ENCODE measurements around the gene PPM1K.

The PPM1K gene

DNA sequence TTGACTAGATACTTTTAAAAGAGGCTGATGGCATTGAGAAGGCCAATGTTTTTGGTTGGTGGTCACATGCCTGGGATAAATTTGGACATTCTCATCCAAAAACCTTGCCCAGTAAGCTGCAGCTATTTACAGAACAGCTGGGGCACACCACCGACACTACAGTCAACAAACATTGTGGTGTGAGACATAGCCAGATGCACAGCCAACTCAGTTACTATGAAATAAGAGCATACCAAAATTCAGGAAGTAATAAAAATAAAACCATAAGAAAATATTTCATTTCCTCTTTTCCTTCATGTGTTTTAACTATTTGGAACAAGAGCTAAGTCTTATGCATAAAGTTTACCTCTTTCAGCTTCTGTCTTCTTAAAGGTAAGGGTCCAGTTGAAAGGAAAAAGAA is 8.8 kb downstream of the PPM1K start:
- Histone ChIP-seq H3K27me3 (ENCODE audit: insufficient read depth, low read length, poor library complexity) (no peaks in the 10 kb centered on the region), H3K79me1 (ENCODE audit: low read length) (peaks cover 7% of the 10 kb centered on the region), H3K36me3 (ENCODE audit: control insufficient read depth, insufficient read depth, low read length) (no peaks in the 10 kb centered on the region), H3K79me2 (ENCODE audit: control insufficient read depth, insufficient read depth, low read length) (no peaks in the 10 kb centered on the region), H2BK15ac (replicated peaks; ENCODE audit: low read depth) (no peak overlapping the region), H3K23ac (ENCODE audit: low read length) (no peak overlapping the region), H3K56ac (ENCODE audit: low read length) (no peak overlapping the region), H3K4me3 (ENCODE audit: low read length) (no peak overlapping the region), H3K27ac (ENCODE audit: low read depth, low read length) (no peak overlapping the region), H2AK5ac (ENCODE audit: low read length) (no peak overlapping the region), H3K4me2 (ENCODE audit: low read length) (no peak overlapping the region), H3K9ac (ENCODE audit: low read length) (no peak overlapping the region), H3K4me1 (ENCODE audit: control insufficient read depth, low read depth, low read length) (no peaks in the 10 kb centered on the region), H2BK5ac (ENCODE audit: low read length) (no peak overlapping the region), H3K18ac (ENCODE audit: low read length) (no peak overlapping the region), H2BK120ac (ENCODE audit: low read depth, low read length) (no peak overlapping the region), H4K5ac (ENCODE audit: low read length) (no peak overlapping the region), H3K4ac (ENCODE audit: low read depth, low read length) (no peak overlapping the region), H4K8ac (ENCODE audit: low read depth, low read length) (no peak overlapping the region)
- DNase-seq: no peak
- no CpG with 5 or more reads among the region's 1 CpG for WGBS (ENCODE audit: extremely low coverage, insufficient coverage, low lambda C conversion rate)

DNA sequence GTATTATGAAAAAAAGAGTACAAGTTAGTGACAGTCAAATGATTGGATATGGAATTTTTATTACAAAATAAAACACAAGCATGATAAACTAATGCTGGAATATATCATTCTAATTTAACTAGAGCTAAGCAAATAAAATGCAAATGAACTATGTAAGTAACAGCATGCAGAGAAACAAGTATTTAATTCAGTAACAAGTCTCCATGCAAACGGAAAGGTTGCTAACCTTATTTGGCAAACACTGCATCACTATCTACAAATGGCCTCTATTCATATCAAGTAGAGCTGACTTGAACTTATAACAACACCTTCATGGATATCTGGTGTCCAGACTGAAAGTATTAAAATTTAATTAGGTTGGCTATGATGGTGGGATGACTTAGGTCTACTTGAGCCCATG is 15.4 kb downstream of the PPM1K start:
- no peak overlapping the region for H3K23ac ChIP-seq (ENCODE audit: low read length)
- no peak overlapping the region for H3K4me3 ChIP-seq (ENCODE audit: low read length)
- no peak overlapping the region for H3K18ac ChIP-seq (ENCODE audit: low read length)
- H3K27me3 ChIP-seq (ENCODE audit: insufficient read depth, low read length, poor library complexity): no peaks in the 10 kb centered on the region
- no peak overlapping the region for H4K8ac ChIP-seq (ENCODE audit: low read depth, low read length)
- H2BK5ac ChIP-seq (ENCODE audit: low read length): no peak overlapping the region
- H3K27ac ChIP-seq (ENCODE audit: low read depth, low read length): no peak overlapping the region
- no peak overlapping the region for H3K4ac ChIP-seq (ENCODE audit: low read depth, low read length)
- H3K4me2 ChIP-seq (ENCODE audit: low read length): no peak overlapping the region
- H4K5ac ChIP-seq (ENCODE audit: low read length): no peak overlapping the region
- peaks cover 2% of the 10 kb centered on the region for H3K36me3 ChIP-seq (ENCODE audit: control insufficient read depth, insufficient read depth, low read length)
- no peak overlapping the region for H3K9ac ChIP-seq (ENCODE audit: low read length)
- H2AK5ac ChIP-seq (ENCODE audit: low read length): no peak overlapping the region
- WGBS (ENCODE audit: extremely low coverage, insufficient coverage, low lambda C conversion rate): no CpG with 5 or more reads among the region's 1 CpG
- H2BK120ac ChIP-seq (ENCODE audit: low read depth, low read length): no peak overlapping the region
- no peak overlapping the region for H3K56ac ChIP-seq (ENCODE audit: low read length)
- DNase-seq: no peak
- H2BK15ac ChIP-seq (replicated peaks; ENCODE audit: low read depth): no peak overlapping the region
- no peaks in the 10 kb centered on the region for H3K79me1 ChIP-seq (ENCODE audit: low read length)
- no peaks in the 10 kb centered on the region for H3K79me2 ChIP-seq (ENCODE audit: control insufficient read depth, insufficient read depth, low read length)
- peaks cover 3% of the 10 kb centered on the region for H3K4me1 ChIP-seq (ENCODE audit: control insufficient read depth, low read depth, low read length)

DNA sequence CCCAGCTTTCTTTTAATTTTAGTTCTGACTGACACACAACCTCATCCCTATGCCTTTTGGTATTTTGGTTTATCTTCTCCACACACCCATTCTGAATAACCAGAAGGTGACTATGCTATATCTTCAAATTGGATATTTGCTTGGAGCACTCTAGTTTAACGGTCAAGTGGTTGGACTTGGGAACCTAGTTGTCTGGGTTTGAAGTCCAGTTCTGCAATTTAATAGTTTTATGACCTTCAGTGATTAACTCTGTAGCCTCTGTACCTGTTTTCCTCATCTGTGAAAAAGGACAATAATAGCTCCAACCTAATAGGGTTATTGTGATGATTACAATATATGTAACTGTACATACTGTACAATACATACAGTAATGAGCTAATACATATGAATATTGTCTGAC is 20.0 kb downstream of the PPM1K start:
- Histone ChIP-seq H4K5ac (ENCODE audit: low read length) (no peak overlapping the region), H4K8ac (ENCODE audit: low read depth, low read length) (no peak overlapping the region), H3K79me1 (ENCODE audit: low read length) (no peaks in the 10 kb centered on the region), H3K27me3 (ENCODE audit: insufficient read depth, low read length, poor library complexity) (no peaks in the 10 kb centered on the region), H3K23ac (ENCODE audit: low read length) (no peak overlapping the region), H3K4me2 (ENCODE audit: low read length) (no peak overlapping the region), H2BK15ac (replicated peaks; ENCODE audit: low read depth) (no peak overlapping the region), H2BK5ac (ENCODE audit: low read length) (no peak overlapping the region), H2AK5ac (ENCODE audit: low read length) (no peak overlapping the region), H3K79me2 (ENCODE audit: control insufficient read depth, insufficient read depth, low read length) (no peaks in the 10 kb centered on the region), H3K56ac (ENCODE audit: low read length) (no peak overlapping the region), H2BK120ac (ENCODE audit: low read depth, low read length) (no peak overlapping the region), H3K27ac (ENCODE audit: low read depth, low read length) (no peak overlapping the region), H3K4ac (ENCODE audit: low read depth, low read length) (no peak overlapping the region), H3K36me3 (ENCODE audit: control insufficient read depth, insufficient read depth, low read length) (peaks cover 2% of the 10 kb centered on the region), H3K4me1 (ENCODE audit: control insufficient read depth, low read depth, low read length) (no peaks in the 10 kb centered on the region), H3K18ac (ENCODE audit: low read length) (no peak overlapping the region), H3K4me3 (ENCODE audit: low read length) (no peak overlapping the region), H3K9ac (ENCODE audit: low read length) (no peak overlapping the region)
- no CpG with 5 or more reads among the region's 1 CpG for WGBS (ENCODE audit: extremely low coverage, insufficient coverage, low lambda C conversion rate)
- no peak for DNase-seq

DNA sequence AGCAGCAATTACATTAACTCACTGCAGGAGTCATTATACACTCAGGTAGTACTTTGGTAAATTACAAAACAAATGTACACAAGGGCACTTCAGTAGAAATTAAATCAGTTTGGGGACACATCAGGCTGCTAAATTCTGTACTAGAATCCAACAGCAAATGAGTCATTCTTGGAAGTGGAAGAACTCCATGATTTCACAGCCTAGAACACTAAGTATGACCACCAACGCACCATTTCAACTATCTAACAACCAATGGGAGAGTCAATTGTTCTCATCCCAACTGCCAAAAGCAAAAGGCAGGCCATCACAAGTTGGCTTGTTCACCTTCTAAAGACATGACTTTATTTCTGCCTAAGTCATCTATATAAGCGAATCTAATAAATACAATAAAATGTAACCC is 26.6 kb downstream of the PPM1K start:
- no peak overlapping the region for H2BK120ac ChIP-seq (ENCODE audit: low read depth, low read length)
- no peak overlapping the region for H4K8ac ChIP-seq (ENCODE audit: low read depth, low read length)
- H3K4me2 ChIP-seq (ENCODE audit: low read length): no peak overlapping the region
- no peak overlapping the region for H2BK15ac ChIP-seq (replicated peaks; ENCODE audit: low read depth)
- H3K4me3 ChIP-seq (ENCODE audit: low read length): no peak overlapping the region
- no peaks in the 10 kb centered on the region for H3K4me1 ChIP-seq (ENCODE audit: control insufficient read depth, low read depth, low read length)
- no peak overlapping the region for H3K23ac ChIP-seq (ENCODE audit: low read length)
- H3K79me2 ChIP-seq (ENCODE audit: control insufficient read depth, insufficient read depth, low read length): no peaks in the 10 kb centered on the region
- no peak overlapping the region for H2BK5ac ChIP-seq (ENCODE audit: low read length)
- H3K36me3 ChIP-seq (ENCODE audit: control insufficient read depth, insufficient read depth, low read length): no peaks in the 10 kb centered on the region
- H3K56ac ChIP-seq (ENCODE audit: low read length): no peak overlapping the region
- DNase-seq: no peak
- no peak overlapping the region for H4K5ac ChIP-seq (ENCODE audit: low read length)
- H3K27me3 ChIP-seq (ENCODE audit: insufficient read depth, low read length, poor library complexity): no peaks in the 10 kb centered on the region
- H3K18ac ChIP-seq (ENCODE audit: low read length): no peak overlapping the region
- no peak overlapping the region for H3K4ac ChIP-seq (ENCODE audit: low read depth, low read length)
- WGBS (ENCODE audit: extremely low coverage, insufficient coverage, low lambda C conversion rate): no CpG with 5 or more reads among the region's 2 CpGs
- H2AK5ac ChIP-seq (ENCODE audit: low read length): no peak overlapping the region
- no peak overlapping the region for H3K27ac ChIP-seq (ENCODE audit: low read depth, low read length)
- H3K79me1 ChIP-seq (ENCODE audit: low read length): no peaks in the 10 kb centered on the region
- H3K9ac ChIP-seq (ENCODE audit: low read length): no peak overlapping the region

DNA sequence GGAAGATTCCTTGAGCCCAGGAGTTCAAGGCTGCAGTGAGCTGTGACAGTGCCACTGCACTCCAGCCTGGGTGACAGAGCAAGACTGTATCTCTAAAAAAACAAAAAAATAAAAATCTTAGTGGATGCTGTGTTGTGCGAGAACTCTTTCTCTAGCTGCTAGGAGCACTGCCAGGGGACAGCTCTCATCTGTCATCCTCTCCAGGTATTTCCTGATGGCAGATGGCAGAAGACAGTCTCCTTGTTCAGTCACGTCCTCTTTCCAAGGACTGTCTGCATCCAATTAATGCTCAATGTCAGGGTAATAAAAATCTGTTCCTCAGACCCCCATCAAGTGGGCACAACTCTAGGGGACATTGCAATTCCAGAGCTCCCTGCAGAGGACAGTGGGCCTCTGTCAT is 29.2 kb downstream of the PPM1K start:
- Histone ChIP-seq H3K4me2 (ENCODE audit: low read length) (no peak overlapping the region), H2BK120ac (ENCODE audit: low read depth, low read length) (no peak overlapping the region), H3K27me3 (ENCODE audit: insufficient read depth, low read length, poor library complexity) (no peaks in the 10 kb centered on the region), H3K18ac (ENCODE audit: low read length) (no peak overlapping the region), H3K56ac (ENCODE audit: low read length) (no peak overlapping the region), H2BK15ac (replicated peaks; ENCODE audit: low read depth) (no peak overlapping the region), H2BK5ac (ENCODE audit: low read length) (no peak overlapping the region), H3K23ac (ENCODE audit: low read length) (no peak overlapping the region), H3K4me1 (ENCODE audit: control insufficient read depth, low read depth, low read length) (no peaks in the 10 kb centered on the region), H4K5ac (ENCODE audit: low read length) (no peak overlapping the region), H3K36me3 (ENCODE audit: control insufficient read depth, insufficient read depth, low read length) (no peaks in the 10 kb centered on the region), H4K8ac (ENCODE audit: low read depth, low read length) (no peak overlapping the region), H2AK5ac (ENCODE audit: low read length) (no peak overlapping the region), H3K79me2 (ENCODE audit: control insufficient read depth, insufficient read depth, low read length) (no peaks in the 10 kb centered on the region), H3K79me1 (ENCODE audit: low read length) (no peaks in the 10 kb centered on the region), H3K4ac (ENCODE audit: low read depth, low read length) (no peak overlapping the region), H3K27ac (ENCODE audit: low read depth, low read length) (no peak overlapping the region), H3K4me3 (ENCODE audit: low read length) (no peak overlapping the region), H3K9ac (ENCODE audit: low read length) (no peak overlapping the region)
- DNase-seq: no peak
- WGBS (ENCODE audit: extremely low coverage, insufficient coverage, low lambda C conversion rate): no CpG with 5 or more reads among the region's 2 CpGs

DNA sequence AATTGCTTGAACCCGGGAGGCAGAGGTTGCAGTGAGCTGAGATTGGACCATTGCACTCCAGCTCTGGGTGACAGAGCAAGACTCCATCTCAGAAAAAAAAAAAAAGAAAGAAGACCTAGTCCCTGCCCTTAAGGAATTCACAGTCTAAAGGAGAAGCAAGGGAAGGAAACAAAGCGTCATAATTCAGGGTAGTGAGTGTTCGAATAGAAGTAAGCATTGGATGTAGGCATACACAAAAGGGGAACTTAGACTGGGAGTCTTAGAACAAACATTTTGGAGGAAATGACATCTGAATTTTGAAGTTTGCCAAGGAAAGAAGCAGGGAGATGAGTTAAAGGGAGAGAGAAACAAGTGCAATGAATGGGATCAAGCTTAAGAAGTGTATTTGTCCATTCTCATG is 32.4 kb downstream of the PPM1K start:
- WGBS (ENCODE audit: extremely low coverage, insufficient coverage, low lambda C conversion rate): no CpG with 5 or more reads among the region's 3 CpGs
- H3K4me1 ChIP-seq (ENCODE audit: control insufficient read depth, low read depth, low read length): no peaks in the 10 kb centered on the region
- no peak overlapping the region for H3K4ac ChIP-seq (ENCODE audit: low read depth, low read length)
- H3K23ac ChIP-seq (ENCODE audit: low read length): no peak overlapping the region
- no peak overlapping the region for H3K4me2 ChIP-seq (ENCODE audit: low read length)
- H3K79me2 ChIP-seq (ENCODE audit: control insufficient read depth, insufficient read depth, low read length): no peaks in the 10 kb centered on the region
- no peak overlapping the region for H2BK5ac ChIP-seq (ENCODE audit: low read length)
- no peak overlapping the region for H4K5ac ChIP-seq (ENCODE audit: low read length)
- no peak overlapping the region for H4K8ac ChIP-seq (ENCODE audit: low read depth, low read length)
- H3K4me3 ChIP-seq (ENCODE audit: low read length): no peak overlapping the region
- no peak overlapping the region for H3K18ac ChIP-seq (ENCODE audit: low read length)
- no peak overlapping the region for H2BK120ac ChIP-seq (ENCODE audit: low read depth, low read length)
- DNase-seq: no peak
- no peak overlapping the region for H3K27ac ChIP-seq (ENCODE audit: low read depth, low read length)
- no peaks in the 10 kb centered on the region for H3K79me1 ChIP-seq (ENCODE audit: low read length)
- H3K9ac ChIP-seq (ENCODE audit: low read length): no peak overlapping the region
- H3K27me3 ChIP-seq (ENCODE audit: insufficient read depth, low read length, poor library complexity): no peaks in the 10 kb centered on the region
- no peak overlapping the region for H3K56ac ChIP-seq (ENCODE audit: low read length)
- H2BK15ac ChIP-seq (replicated peaks; ENCODE audit: low read depth): no peak overlapping the region
- H3K36me3 ChIP-seq (ENCODE audit: control insufficient read depth, insufficient read depth, low read length): no peaks in the 10 kb centered on the region
- H2AK5ac ChIP-seq (ENCODE audit: low read length): no peak overlapping the region

All from mesendoderm (in vitro differentiated cells).